Right atrium auricular region (tissue), 2 donors: ENCODE data around the gene SLC12A3. TPM values are rescaled to one million over a fixed set of nuclear protein-coding genes. Genes with fewer than 3 reads are reported as not detected.

Experiments used
- DNase-seq: peaks from one replicate; pipeline ENCODE4 v3.0.0-alpha.2; 2019; ENCODE audit warnings: low spot score
- H3K27ac ChIP-seq, 2 donors: fragments of 200-600 bp; sonication (generic); 1 replicate in 1 of 2; 2 replicates in 1 of 2; pipeline ENCODE4 v1.5.1; 2016 to 2019
- H3K27me3 ChIP-seq, 2 donors: fragments of 200-600 bp; sonication (generic); one replicate each; pipeline versions ENCODE4 v1.5.1 to v1.6.0; 2017 to 2019
- H3K36me3 ChIP-seq: fragments of 200-600 bp; sonication (generic); one replicate; pipeline ENCODE4 v1.5.1; 2016
- H3K4me1 ChIP-seq, 2 donors: fragments of 200-600 bp; sonication (generic); one replicate each; pipeline versions ENCODE4 v1.5.1 to v1.6.0; 2017 to 2019
- H3K4me3 ChIP-seq, 2 donors: fragments of 200-600 bp; sonication (generic); 1 replicate in 1 of 2; 2 replicates in 1 of 2; pipeline ENCODE4 v1.5.1; 2017 to 2019; ENCODE audit warnings: mild to moderate bottlenecking in 1 of 2, moderate library complexity in 1 of 2
- H3K9me3 ChIP-seq, 2 donors: fragments of 200-600 bp; sonication (generic); one replicate each; pipeline ENCODE4 v1.5.1; 2019
- CTCF ChIP-seq, 2 donors: fragments of 200-600 bp; sonication (generic); IDR thresholded peaks; one replicate each; pipeline ENCODE4 v1.5.1; 2019; ENCODE audit warnings: antibody characterized with exemption in 2 of 2
- microRNA counts, 2 donors: library from miRNA; unstranded; fragments of <30 nt; microRNA quantifications; one replicate each; lab custom pipeline; 2016 to 2017
- microRNA-seq, 2 donors: library from miRNA; unstranded; fragments of <30 nt; microRNA quantifications; one replicate each; pipeline ENCODE4, GENCODE V29; 2016 to 2017; ENCODE audit warnings: borderline number of aligned reads in 2 of 2, borderline replicate concordance in 1 of 2
- total RNA-seq, 2 donors: library from RNA; depleted of rRNA; stranded (reverse); fragments of >200 nt; gene quantifications; one replicate each; pipeline ENCODE4 v1.1.0, GENCODE V29; 2016

The SLC12A3 gene
- total RNA-seq, 2 donors from 2014 or later, result not detected

DNA sequence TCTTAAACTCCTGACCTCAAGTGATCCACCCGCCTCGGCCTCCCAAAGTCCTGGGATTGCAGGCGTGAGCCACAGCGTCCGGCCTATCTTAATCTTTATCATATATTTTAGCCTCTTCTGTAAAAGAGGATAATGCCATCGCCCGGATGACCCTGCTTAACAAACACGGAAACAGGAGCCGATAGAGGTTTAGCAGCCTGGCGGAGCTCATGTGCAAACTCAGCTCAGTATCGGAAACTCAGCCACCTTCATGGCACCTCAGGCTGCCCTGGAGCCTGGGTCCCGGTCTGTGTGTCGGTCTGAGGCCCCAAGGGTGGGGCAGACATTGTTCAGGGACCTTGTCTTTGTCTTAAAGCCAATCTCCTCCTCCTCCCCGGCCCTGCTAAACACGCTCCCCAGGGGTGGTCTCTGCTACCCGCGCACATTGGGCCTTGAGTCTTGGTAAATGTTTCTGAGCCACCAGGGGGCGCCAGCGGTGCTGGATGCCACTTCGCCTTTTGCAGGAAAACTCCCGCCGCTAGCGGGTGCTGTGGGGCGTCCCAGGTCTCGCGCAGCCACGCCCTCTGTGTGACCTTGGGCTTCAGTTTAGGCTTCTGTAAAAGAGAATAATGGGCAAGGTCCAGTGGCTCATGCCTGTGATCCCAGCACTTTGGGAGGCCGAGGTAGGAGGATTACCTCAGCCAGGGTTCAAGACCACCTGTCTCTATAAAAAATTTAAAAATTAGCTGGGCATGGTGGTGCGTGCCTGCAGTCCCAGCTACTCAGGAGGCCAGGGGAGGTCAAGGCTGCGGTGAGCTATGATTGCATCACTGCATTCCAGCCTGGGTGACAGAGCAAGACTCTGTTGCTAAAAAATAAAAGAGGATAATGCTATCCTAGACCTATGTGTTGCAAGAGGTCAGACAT, 99.5 kb downstream of the SLC12A3 start:
- no peak overlapping the region for H3K27ac ChIP-seq
- peaks cover 0 to 28% of the 10 kb centered on the region in 2 donors for H3K4me1 ChIP-seq
- no peak overlapping the region for H3K4me3 ChIP-seq
- peak; percentile 82 for DNase-seq
- no peaks in the 10 kb centered on the region for H3K27me3 ChIP-seq
- no peaks in the 10 kb centered on the region for H3K36me3 ChIP-seq
- peak; percentile 68 to 87 for TF ChIP-seq CTCF (IDR thresholded peaks at IDR 0.05)
- no peaks in the 10 kb centered on the region for H3K9me3 ChIP-seq

MicroRNAs within 50 kb of the gene (microRNA counts, 767-probe panel; counts per million panel counts)
- microRNA hsa-miR-138-5p (lab: Ali Mortazavi, UCI), result 0 to 31.0 counts per million in 2 donors

Small RNA genes lying within 50 kb of the gene (microRNA-seq; reads per million reads assigned to microRNA genes)
- gene MIR138-2, result 2.1 to 8.5 reads per million in 2 donors
- gene MIR6863, result 0 reads per million in 2 donors

Other genes starting within 250 kb of the SLC12A3 start
- gene MT1E, start 239.4 kb upstream of the SLC12A3 start, total RNA-seq, result 100 to 1,000 TPM; 129 to 210 TPM
- gene MT1M, start 232.5 kb upstream of the SLC12A3 start, total RNA-seq, result 1 to 10 TPM; 5.2 to 9.9 TPM
- 10 to 100 TPM in 1 of 2 donors, not detected in 1; 30.0 TPM for gene MT1A, start 226.5 kb upstream of the SLC12A3 start, total RNA-seq
- gene MT1B, start 213.3 kb upstream of the SLC12A3 start, total RNA-seq, result not detected
- gene MT1F, start 207.2 kb upstream of the SLC12A3 start, total RNA-seq, result 1 to 10 TPM; 3.2 to 6.1 TPM
- gene MT1G, start 197.1 kb upstream of the SLC12A3 start, total RNA-seq, result 1 to 10 TPM in 1 of 2 donors, not detected in 1; 7.2 TPM
- gene MT1H, start 195.4 kb upstream of the SLC12A3 start, total RNA-seq, result not detected
- gene MT1X, start 182.7 kb upstream of the SLC12A3 start, total RNA-seq, result 100 to 1,000 TPM; 193 to 287 TPM
- gene NUP93, start 135.1 kb upstream of the SLC12A3 start, total RNA-seq, result 10 to 100 TPM; 18.1 to 19.8 TPM
- 100 to 1,000 TPM in 1 of 2 donors, 10 to 100 TPM in 1; 76.4 to 140 TPM for gene HERPUD1, start 66.9 kb downstream of the SLC12A3 start, total RNA-seq
- gene CETP, start 96.7 kb downstream of the SLC12A3 start, total RNA-seq, result not detected
- gene NLRC5, start 124.3 kb downstream of the SLC12A3 start, total RNA-seq, result 1 to 10 TPM; 8.0 to 9.7 TPM
- 10 to 100 TPM; 16.0 to 26.1 TPM for gene CPNE2, start 227.4 kb downstream of the SLC12A3 start, total RNA-seq